Esophagus squamous epithelium (tissue), 5 donors: ENCODE results near the gene PPARG. TPM values are rescaled to one million over a fixed set of nuclear protein-coding genes. Genes with fewer than 3 reads are reported as not detected.

Source experiments
- DNase-seq: peaks from one replicate; lab custom pipeline; 2025; lab: John Stamatoyannopoulos, UW
- H3K27ac ChIP-seq, 4 donors: fragments of 200-600 bp; sonication (generic); one replicate each; pipeline ENCODE4 v1.5.1; 2016 to 2019; ENCODE audit warnings: mild to moderate bottlenecking in 1 of 4
- H3K27me3 ChIP-seq, 4 donors: fragments of 200-600 bp; sonication (generic); 1 replicate in 3 of 4; 2 replicates in 1 of 4; pipeline versions ENCODE4 v1.5.1 to v1.6.0; 2017 to 2021; ENCODE audit warnings: antibody characterized with exemption in 1 of 4
- H3K36me3 ChIP-seq, 3 donors: fragments of 200-600 bp; sonication (generic); one replicate each; pipeline ENCODE4 v1.5.1; 2016 to 2019
- H3K4me1 ChIP-seq, 3 donors: fragments of 200-600 bp; sonication (generic); one replicate each; pipeline ENCODE4 v1.5.1; 2017 to 2019
- H3K4me3 ChIP-seq, 4 donors: fragments of 200-600 bp; sonication (generic); 1 replicate in 3 of 4; 2 replicates in 1 of 4; pipeline ENCODE4 v1.5.1; 2016 to 2019; ENCODE audit warnings: mild to moderate bottlenecking in 2 of 4, moderate library complexity in 1 of 4
- H3K9me3 ChIP-seq, 3 donors: fragments of 200-600 bp; sonication (generic); one replicate each; pipeline ENCODE4 v1.5.1; 2016 to 2019
- CTCF ChIP-seq, 6 experiments: fragments of 450-650 bp in 4 of 6; fragments of 200-600 bp in 2 of 6; sonication (generic) in 2 of 6; IDR thresholded peaks; one replicate each; pipeline ENCODE4 v1.5.1; 2016 to 2019; ENCODE audit warnings: antibody characterized with exemption in 6 of 6, mild to moderate bottlenecking in 4 of 6, moderate library complexity in 4 of 6
- POLR2A ChIP-seq, 4 donors: fragments of 450-650 bp; IDR thresholded peaks; one replicate each; pipeline ENCODE4 v1.6.1; 2017; ENCODE audit warnings: antibody characterized with exemption in 4 of 4, mild to moderate bottlenecking in 4 of 4, moderate library complexity in 3 of 4
- WGBS, 2 donors: methylation state at CpG; one replicate each; pipeline ENCODE4 v1.1.5; 2018; 5-methylcytosine and 5-hydroxymethylcytosine counted together
- intact Hi-C: fragments of 100-400 bp; cut with DNase I; formaldehyde crosslinking; loops from one replicate; pipeline ENCODE4 v1.15.0; 2022
- total RNA-seq, 4 donors: library from RNA; depleted of rRNA; stranded (reverse); fragments of >200 nt; gene quantifications; one replicate each; pipeline ENCODE4 v1.1.0, GENCODE V29; 2016
- donor health status: DM: yes; HTN: yes; CAD: no.

PPARG gene
- total RNA-seq, 4 donors from 2014 or later: 6.3 to 13.8 (median 11.4) TPM

GRCh38 chr3:12301513-12301912, 12.6 kb downstream of the PPARG start:
- no peaks in the 10 kb centered on the region for H3K36me3 ChIP-seq
- no peak for DNase-seq
- WGBS, 2 donors: 44 to 67% methylated on average over 1 of the region's 1 CpG
- H3K27ac ChIP-seq: no peak overlapping the region
- peaks cover 0 to 17% (median 0%) of the 10 kb centered on the region in 3 donors for H3K4me1 ChIP-seq
- no peak for TF ChIP-seq POLR2A (IDR thresholded peaks at IDR 0.05)
- TF ChIP-seq CTCF (IDR thresholded peaks at IDR 0.05): no peak
- no peaks in the 10 kb centered on the region for H3K9me3 ChIP-seq
- no peaks in the 10 kb centered on the region for H3K27me3 ChIP-seq
- no peak overlapping the region for H3K4me3 ChIP-seq
- intact Hi-C loops: no loop called here

GRCh38 chr3:12302564-12302963, 13.7 kb downstream of the PPARG start:
- Histone ChIP-seq H3K9me3 (no peaks in the 10 kb centered on the region), H3K27ac (no peak overlapping the region), H3K36me3 (no peaks in the 10 kb centered on the region), H3K4me1 (peaks cover 0 to 17% (median 0%) of the 10 kb centered on the region in 3 donors), H3K4me3 (no peak overlapping the region), H3K27me3 (no peaks in the 10 kb centered on the region)
- TF ChIP-seq CTCF (IDR thresholded peaks at IDR 0.05) (no peak), POLR2A (IDR thresholded peaks at IDR 0.05) (no peak)
- no peak for DNase-seq
- intact Hi-C loops: no loop called here
- WGBS, 2 donors: 93 to 94% methylated on average over 6 of the region's 6 CpGs

- no peaks in the 10 kb centered on the region for H3K27me3 ChIP-seq
- no peak overlapping the region for H3K27ac ChIP-seq
- H3K9me3 ChIP-seq: no peaks in the 10 kb centered on the region
- DNase-seq: no peak
- TF ChIP-seq POLR2A (IDR thresholded peaks at IDR 0.05) (no peak), CTCF (IDR thresholded peaks at IDR 0.05) (no peak)
- intact Hi-C loops: no loop called here
- H3K4me3 ChIP-seq: no peak overlapping the region
- WGBS, 2 donors: 86 to 100% methylated on average over 2 of the region's 2 CpGs
- H3K36me3 ChIP-seq: no peaks in the 10 kb centered on the region
- H3K4me1 ChIP-seq: peaks cover 0 to 17% (median 0%) of the 10 kb centered on the region in 3 donors
These were observed 14.7 kb downstream of the PPARG start for GRCh38 chr3:12303534-12303933.

GRCh38 chr3:12303993-12304392, 15.1 kb downstream of the PPARG start:
- intact Hi-C loops: no loop called here
- no peak overlapping the region for H3K27ac ChIP-seq
- peaks cover 0 to 17% (median 0%) of the 10 kb centered on the region in 3 donors for H3K4me1 ChIP-seq
- no peaks in the 10 kb centered on the region for H3K27me3 ChIP-seq
- DNase-seq: no peak
- TF ChIP-seq POLR2A (IDR thresholded peaks at IDR 0.05): no peak
- TF ChIP-seq CTCF (IDR thresholded peaks at IDR 0.05): no peak
- H3K36me3 ChIP-seq: no peaks in the 10 kb centered on the region
- WGBS, 2 donors: 69 to 84% methylated on average over 6 of the region's 6 CpGs
- H3K9me3 ChIP-seq: no peaks in the 10 kb centered on the region
- no peak overlapping the region for H3K4me3 ChIP-seq

- H3K36me3 ChIP-seq: no peaks in the 10 kb centered on the region
- no peak overlapping the region for H3K27ac ChIP-seq
- no peaks in the 10 kb centered on the region for H3K4me1 ChIP-seq
- DNase-seq: no peak
- no peaks in the 10 kb centered on the region for H3K9me3 ChIP-seq
- H3K27me3 ChIP-seq: no peaks in the 10 kb centered on the region
- no peak overlapping the region for H3K4me3 ChIP-seq
- intact Hi-C loops: no loop called here
- no peak for TF ChIP-seq CTCF (IDR thresholded peaks at IDR 0.05)
- no peak for TF ChIP-seq POLR2A (IDR thresholded peaks at IDR 0.05)
- 44 to 72% methylated on average over 2 of the region's 2 CpGs for WGBS, 2 donors
These were observed 18.3 kb downstream of the PPARG start for GRCh38 chr3:12307136-12307535.
